Osteoblast (primary cell): ENCODE results near the gene FAM209A. TPM values are rescaled to one million over a fixed set of nuclear protein-coding genes. Genes with fewer than 3 reads are reported as not detected.

Experiments
- DNase-seq: peaks from one replicate; pipeline ENCODE4 v3.0.0; 2011; ENCODE audit warnings: low spot score, mixed read lengths; ENCODE audit not compliant: insufficient read length; ENCODE audit errors: missing footprints
- H2AFZ ChIP-seq: 2 replicates; pipeline ENCODE4 v1.6.0; 2011; ENCODE audit warnings: mild to moderate bottlenecking, low read length
- H3K27ac ChIP-seq: 2 replicates; pipeline ENCODE4 v1.5.1; 2011; ENCODE audit warnings: mild to moderate bottlenecking, low read depth, low read length, moderate library complexity
- H3K27me3 ChIP-seq: 2 replicates; pipeline ENCODE4 v1.6.0; 2012; ENCODE audit warnings: mild to moderate bottlenecking, control low read depth, inconsistent platforms, low read length, moderate library complexity; ENCODE audit not compliant: insufficient read depth
- H3K36me3 ChIP-seq: 2 replicates; pipeline ENCODE4 v1.5.1; 2011; ENCODE audit warnings: mild to moderate bottlenecking, low read length, control low read depth, moderate library complexity; ENCODE audit not compliant: insufficient read depth
- H3K4me1 ChIP-seq: 2 replicates; pipeline ENCODE4 v1.5.1; 2011; ENCODE audit warnings: mild to moderate bottlenecking, low read length, control low read depth, moderate library complexity; ENCODE audit not compliant: insufficient read depth
- H3K4me2 ChIP-seq: 2 replicates; pipeline ENCODE4 v1.6.0; 2011; ENCODE audit warnings: mild to moderate bottlenecking, low read length; ENCODE audit not compliant: insufficient read depth
- H3K4me3 ChIP-seq: fragments of 200-600 bp; sonication (generic); 3 replicates; pipeline ENCODE4 v1.5.1; 2012; ENCODE audit warnings: mild to moderate bottlenecking, low read length, inconsistent platforms; ENCODE audit not compliant: insufficient read depth
- H3K79me2 ChIP-seq: 2 replicates; pipeline ENCODE4 v1.6.0; 2012; ENCODE audit warnings: mild to moderate bottlenecking, low read length, control low read depth, inconsistent platforms; ENCODE audit not compliant: insufficient read depth
- H3K9me3 ChIP-seq: 2 replicates; pipeline ENCODE4 v1.5.1; 2011; ENCODE audit warnings: low read depth, low read length, control low read depth
- H4K20me1 ChIP-seq: 2 replicates; pipeline ENCODE4 v1.6.0; 2012; ENCODE audit warnings: mild to moderate bottlenecking, low read length, control low read depth; ENCODE audit not compliant: insufficient read depth
- CTCF ChIP-seq: IDR thresholded peaks from 2 replicates; pipeline ENCODE4 v1.5.1; 2011; ENCODE audit warnings: mild to moderate bottlenecking, low read depth, low read length, moderate library complexity; ENCODE audit errors: extremely low read depth
- total RNA-seq: library from RNA; depleted of rRNA; stranded (reverse); fragments of >200 nt; gene quantifications from 2 replicates; pipeline ENCODE4 v1.2.3, GENCODE V29; 2012

The FAM209A gene
- total RNA-seq, 1 donor, result under 0.01 TPM

- Histone ChIP-seq H3K4me1 (no peaks in the 10 kb centered on the region), H3K27me3 (no peaks in the 10 kb centered on the region), H3K27ac (no peak overlapping the region), H2AFZ (no peak overlapping the region), H3K4me3 (no peak overlapping the region), H3K36me3 (no peaks in the 10 kb centered on the region), H3K79me2 (peaks cover 12% of the 10 kb centered on the region), H3K4me2 (no peak overlapping the region), H3K9me3 (no peaks in the 10 kb centered on the region), H4K20me1 (peaks cover 5% of the 10 kb centered on the region)
- no peak for DNase-seq
- no peak for TF ChIP-seq CTCF
These were observed 23.4 kb upstream of the FAM209A start for GRCh38 chr20:56501116-56501515.

GRCh38 chr20:56503916-56504315, 20.6 kb upstream of the FAM209A start:
- H3K27me3 ChIP-seq, result no peaks in the 10 kb centered on the region
- peaks cover 19% of the 10 kb centered on the region for H3K79me2 ChIP-seq
- no peaks in the 10 kb centered on the region for H3K9me3 ChIP-seq
- H3K4me1 ChIP-seq, result no peaks in the 10 kb centered on the region
- H3K4me2 ChIP-seq, result no peak overlapping the region
- no peak overlapping the region for H3K4me3 ChIP-seq
- H2AFZ ChIP-seq, result no peak overlapping the region
- no peaks in the 10 kb centered on the region for H3K36me3 ChIP-seq
- no peak overlapping the region for H3K27ac ChIP-seq
- TF ChIP-seq CTCF, result no peak
- no peak for DNase-seq
- peaks cover 9% of the 10 kb centered on the region for H4K20me1 ChIP-seq

- H3K79me2 ChIP-seq, result peaks cover 19% of the 10 kb centered on the region
- DNase-seq, result no peak
These were observed 20.1 kb upstream of the FAM209A start for GRCh38 chr20:56504373-56505005.

GRCh38 chr20:56506103-56506502, 18.4 kb upstream of the FAM209A start:
- peaks cover 19% of the 10 kb centered on the region for H3K79me2 ChIP-seq
- H3K9me3 ChIP-seq, result no peaks in the 10 kb centered on the region
- H4K20me1 ChIP-seq, result peaks cover 12% of the 10 kb centered on the region
- no peak for TF ChIP-seq CTCF
- no peak overlapping the region for H3K27ac ChIP-seq
- no peak overlapping the region for H3K4me3 ChIP-seq
- H3K4me1 ChIP-seq, result no peaks in the 10 kb centered on the region
- H3K4me2 ChIP-seq, result no peak overlapping the region
- no peak overlapping the region for H2AFZ ChIP-seq
- DNase-seq, result no peak
- H3K36me3 ChIP-seq, result no peaks in the 10 kb centered on the region
- H3K27me3 ChIP-seq, result no peaks in the 10 kb centered on the region

More at GRCh38 chr20:56504373-56505005, 20.1 kb upstream of the FAM209A start:
- H4K20me1 ChIP-seq, result peaks cover 9% of the 10 kb centered on the region
- no peak overlapping the region for H3K4me3 ChIP-seq
- no peaks in the 10 kb centered on the region for H3K9me3 ChIP-seq
- no peaks in the 10 kb centered on the region for H3K4me1 ChIP-seq
- no peak overlapping the region for H3K4me2 ChIP-seq
- peak; percentile 51 for TF ChIP-seq CTCF
- H2AFZ ChIP-seq, result no peak overlapping the region
- no peak overlapping the region for H3K27ac ChIP-seq
- H3K36me3 ChIP-seq, result no peaks in the 10 kb centered on the region
- no peaks in the 10 kb centered on the region for H3K27me3 ChIP-seq
